DOHH2 (cell line): ENCODE measurements around the gene TOGARAM2.

Source experiments
- H3F3A ChIP-seq: fragments of 200-600 bp; sonication (generic), shearing (Covaris generic); 2 replicates; pipeline ENCODE4 v1.6.0; 2016; ENCODE audit warnings: antibody characterized with exemption, mild to moderate bottlenecking; ENCODE audit not compliant: control insufficient read depth, insufficient read depth
- H3K27ac ChIP-seq: fragments of 200-600 bp; sonication (generic); 2 replicates; pipeline ENCODE4 v1.5.1; 2014; ENCODE audit warnings: low read depth, mild to moderate bottlenecking, low read length, moderate library complexity
- H3K27me3 ChIP-seq: fragments of 200-600 bp; sonication (generic); 2 replicates; pipeline ENCODE4 v1.6.1; 2014; ENCODE audit warnings: mild to moderate bottlenecking, low read length, mixed read lengths; ENCODE audit not compliant: control insufficient read depth
- H3K36me3 ChIP-seq: fragments of 200-600 bp; sonication (generic); 2 replicates; pipeline ENCODE4 v1.6.1; 2014; ENCODE audit warnings: mild to moderate bottlenecking, low read length, moderate library complexity, mixed read lengths; ENCODE audit not compliant: control insufficient read depth
- H3K4me1 ChIP-seq: fragments of 200-600 bp; sonication (generic); 2 replicates; pipeline ENCODE4 v1.6.1; 2014; ENCODE audit warnings: mild to moderate bottlenecking, low read length, mixed read lengths; ENCODE audit not compliant: control insufficient read depth
- H3K4me2 ChIP-seq: fragments of 200-600 bp; sonication (generic); 2 replicates; pipeline ENCODE4 v1.6.0; 2014; ENCODE audit warnings: mild to moderate bottlenecking, low read length, moderate library complexity
- H3K4me3 ChIP-seq: fragments of 200-600 bp; sonication (generic); 2 replicates; pipeline ENCODE4 v1.5.1; 2014; ENCODE audit warnings: mild to moderate bottlenecking, low read length, mixed read lengths
- H3K79me2 ChIP-seq: fragments of 200-600 bp; sonication (generic); 2 replicates; pipeline ENCODE4 v1.6.1; 2014; ENCODE audit warnings: mild to moderate bottlenecking, low read length, mixed read lengths; ENCODE audit not compliant: control insufficient read depth
- H3K9me2 ChIP-seq: fragments of 200-600 bp; sonication (generic); replicated peaks from 2 replicates; pipeline ENCODE4 v1.6.1; 2014; ENCODE audit warnings: mild to moderate bottlenecking, low read length, mixed read lengths; ENCODE audit not compliant: control insufficient read depth
- H3K9me3 ChIP-seq: fragments of 200-600 bp; sonication (generic); 2 replicates; pipeline ENCODE4 v1.6.1; 2014; ENCODE audit warnings: antibody characterized with exemption, low read length, mixed read lengths; ENCODE audit not compliant: control insufficient read depth, insufficient read depth
- H4K20me1 ChIP-seq: fragments of 200-600 bp; sonication (generic); 2 replicates; pipeline ENCODE4 v1.6.0; 2014; ENCODE audit warnings: low read depth, mild to moderate bottlenecking, antibody characterized with exemption, low read length, moderate library complexity; ENCODE audit not compliant: control insufficient read depth, insufficient read depth
- EZH2phosphoT487 ChIP-seq: fragments of 200-600 bp; sonication (generic); IDR thresholded peaks from 2 replicates; pipeline ENCODE4 v1.6.1; 2017; ENCODE audit warnings: borderline replicate concordance, mild to moderate bottlenecking, antibody characterized with exemption, low read length, moderate library complexity, mixed read lengths
- TF ChIP-seq, protein P1 (sequence below): fragments of 200-600 bp; sonication (generic); IDR thresholded peaks from one replicate; pipeline ENCODE4 v1.5.1; 2014; ENCODE audit warnings: antibody characterized with exemption, mild to moderate bottlenecking, low read depth, low read length; ENCODE audit not compliant: poor library complexity, severe bottlenecking

The TOGARAM2 gene

DNA sequence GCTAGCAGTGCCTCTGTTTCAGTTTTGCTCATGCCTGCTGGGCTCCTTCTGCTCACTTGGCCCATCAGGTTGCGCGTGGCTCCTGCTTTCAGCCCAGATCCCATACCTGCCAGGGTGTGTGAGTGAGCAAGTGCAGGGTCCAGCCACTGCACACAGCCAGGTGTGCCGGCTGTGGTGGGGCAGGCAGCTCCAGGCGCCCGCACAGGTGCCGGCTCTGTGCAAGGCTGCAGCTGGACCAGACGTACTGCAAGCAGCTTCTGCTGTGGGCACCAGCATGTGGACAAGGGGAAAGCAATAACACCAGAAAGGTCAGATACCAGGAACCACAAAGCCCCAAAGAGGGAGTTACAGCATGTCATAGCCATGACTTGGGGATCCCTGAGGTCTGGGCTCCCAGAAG is 98.8 kb downstream of the TOGARAM2 start:
- H3K4me1 ChIP-seq = no peaks in the 10 kb centered on the region
- H3K79me2 ChIP-seq = no peaks in the 10 kb centered on the region
- no peak overlapping the region for H3K4me2 ChIP-seq
- H3K36me3 ChIP-seq = no peaks in the 10 kb centered on the region
- no peaks in the 10 kb centered on the region for H3F3A ChIP-seq
- TF ChIP-seq EZH2phosphoT487 = no peak
- TF ChIP-seq, protein P1, sequence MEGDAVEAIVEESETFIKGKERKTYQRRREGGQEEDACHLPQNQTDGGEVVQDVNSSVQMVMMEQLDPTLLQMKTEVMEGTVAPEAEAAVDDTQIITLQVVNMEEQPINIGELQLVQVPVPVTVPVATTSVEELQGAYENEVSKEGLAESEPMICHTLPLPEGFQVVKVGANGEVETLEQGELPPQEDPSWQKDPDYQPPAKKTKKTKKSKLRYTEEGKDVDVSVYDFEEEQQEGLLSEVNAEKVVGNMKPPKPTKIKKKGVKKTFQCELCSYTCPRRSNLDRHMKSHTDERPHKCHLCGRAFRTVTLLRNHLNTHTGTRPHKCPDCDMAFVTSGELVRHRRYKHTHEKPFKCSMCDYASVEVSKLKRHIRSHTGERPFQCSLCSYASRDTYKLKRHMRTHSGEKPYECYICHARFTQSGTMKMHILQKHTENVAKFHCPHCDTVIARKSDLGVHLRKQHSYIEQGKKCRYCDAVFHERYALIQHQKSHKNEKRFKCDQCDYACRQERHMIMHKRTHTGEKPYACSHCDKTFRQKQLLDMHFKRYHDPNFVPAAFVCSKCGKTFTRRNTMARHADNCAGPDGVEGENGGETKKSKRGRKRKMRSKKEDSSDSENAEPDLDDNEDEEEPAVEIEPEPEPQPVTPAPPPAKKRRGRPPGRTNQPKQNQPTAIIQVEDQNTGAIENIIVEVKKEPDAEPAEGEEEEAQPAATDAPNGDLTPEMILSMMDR = no peak
- H4K20me1 ChIP-seq = no peaks in the 10 kb centered on the region
- no peak overlapping the region for H3K4me3 ChIP-seq
- no peak overlapping the region for H3K27ac ChIP-seq
- H3K9me3 ChIP-seq = peaks cover 7% of the 10 kb centered on the region; the same call in 1 of the 2 replicates
- H3K27me3 ChIP-seq = no peaks in the 10 kb centered on the region; the same call in 1 of the 2 replicates
- H3K9me2 ChIP-seq = no peaks in the 10 kb centered on the region

DNA sequence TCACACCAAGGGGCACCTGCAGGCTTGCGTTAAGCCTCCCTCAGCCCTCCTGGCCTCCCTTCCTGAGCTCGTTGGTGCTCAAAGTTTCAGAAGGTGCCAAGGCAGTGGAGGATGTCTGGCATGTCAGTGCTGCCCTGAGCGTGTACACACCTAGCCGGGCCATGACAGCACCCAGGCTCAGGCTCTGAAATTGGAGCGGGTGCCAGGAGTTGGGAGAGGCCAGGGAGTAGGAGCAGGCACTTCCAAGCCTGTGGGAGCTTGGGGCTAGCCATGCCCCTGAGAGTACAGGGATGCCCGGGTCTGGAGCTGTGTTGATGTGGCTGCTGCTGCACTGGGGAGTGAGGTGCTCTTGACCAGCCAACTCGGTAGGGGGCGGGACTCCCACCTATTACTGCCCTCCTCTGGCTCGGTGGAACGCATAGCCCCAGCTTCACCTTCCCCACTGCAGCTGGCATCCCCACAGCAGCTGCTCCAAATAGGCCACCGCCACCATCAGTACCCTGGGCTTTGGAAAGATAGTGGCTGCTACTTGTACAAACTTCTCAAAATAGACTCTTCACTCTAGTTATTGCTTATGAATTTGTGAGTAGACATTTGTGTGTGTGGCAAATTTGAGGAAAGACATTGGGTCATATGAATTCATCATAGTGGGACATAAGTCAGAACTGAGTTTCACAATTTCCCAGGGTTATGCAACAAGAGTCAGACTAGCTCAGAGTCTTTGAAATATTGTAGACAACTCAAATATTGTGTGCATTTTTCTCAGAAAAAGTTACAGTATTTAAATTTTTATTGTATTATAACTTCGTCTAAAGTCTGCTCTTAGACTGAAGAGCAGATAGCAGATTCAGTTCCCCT is 100.0 kb downstream of the TOGARAM2 start:
- Histone ChIP-seq H3K9me2 (no peaks in the 10 kb centered on the region), H3K27me3 (no peaks in the 10 kb centered on the region; the same call in 1 of the 2 replicates)

DNA sequence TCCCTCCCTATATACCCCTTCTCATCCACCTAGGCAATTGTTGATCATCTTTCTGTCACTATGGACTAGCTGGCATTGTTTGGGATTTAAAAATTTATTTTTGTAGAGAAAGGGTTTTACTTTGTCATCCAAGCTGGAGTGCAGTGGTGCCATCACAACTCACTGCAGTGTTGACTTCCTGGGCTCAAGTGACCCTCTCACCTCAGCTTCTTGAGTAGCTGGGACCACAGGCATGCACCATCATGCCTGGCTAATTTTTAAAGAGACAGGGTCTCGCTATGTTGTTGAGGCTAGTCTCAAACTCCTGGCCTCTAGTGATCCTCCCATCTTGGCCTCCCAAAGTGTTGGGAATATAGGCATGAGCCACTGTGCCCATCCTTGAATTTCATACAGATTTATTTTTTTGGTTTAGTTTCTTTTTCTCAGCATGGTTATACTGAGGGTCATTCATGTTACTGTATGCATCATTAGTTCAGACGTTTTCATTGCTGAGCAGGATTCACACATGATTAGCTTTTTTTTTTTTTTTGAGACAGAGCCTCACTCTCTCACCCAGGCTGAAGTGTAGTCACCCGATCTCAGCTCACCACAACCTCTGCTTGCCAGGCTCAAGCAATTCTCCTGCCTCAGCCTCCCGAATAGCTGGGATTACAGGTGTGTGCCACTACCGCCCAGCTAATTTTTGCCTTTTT is 101.9 kb downstream of the TOGARAM2 start:
- no peaks in the 10 kb centered on the region for H3K36me3 ChIP-seq
- no peak for TF ChIP-seq EZH2phosphoT487
- TF ChIP-seq, protein P1 = no peak
- peaks cover 7% of the 10 kb centered on the region; the same call in 1 of the 2 replicates for H3K9me3 ChIP-seq
- no peak overlapping the region for H3K4me3 ChIP-seq
- H3K27ac ChIP-seq = no peak overlapping the region
- no peaks in the 10 kb centered on the region for H3F3A ChIP-seq
- no peaks in the 10 kb centered on the region for H4K20me1 ChIP-seq
- no peaks in the 10 kb centered on the region for H3K4me1 ChIP-seq
- no peak overlapping the region for H3K4me2 ChIP-seq
- no peaks in the 10 kb centered on the region; the same call in 1 of the 2 replicates for H3K27me3 ChIP-seq
- H3K79me2 ChIP-seq = no peaks in the 10 kb centered on the region
- H3K9me2 ChIP-seq = no peaks in the 10 kb centered on the region

More for the DNA sequence above, 100.0 kb downstream of the TOGARAM2 start:
- H3F3A ChIP-seq = no peaks in the 10 kb centered on the region
- H3K79me2 ChIP-seq = no peaks in the 10 kb centered on the region
- H3K36me3 ChIP-seq = no peaks in the 10 kb centered on the region
- no peaks in the 10 kb centered on the region for H4K20me1 ChIP-seq
- H3K4me2 ChIP-seq = no peak overlapping the region
- no peak for TF ChIP-seq EZH2phosphoT487
- TF ChIP-seq, protein P1 = no peak
- no peak overlapping the region for H3K27ac ChIP-seq
- H3K4me3 ChIP-seq = no peak overlapping the region
- no peaks in the 10 kb centered on the region for H3K4me1 ChIP-seq
- peaks cover 7% of the 10 kb centered on the region; the same call in 1 of the 2 replicates for H3K9me3 ChIP-seq
